GM19043 (cell line): ENCODE results near the gene GNAS.
"Not testable (repeated sequence)": the region's sequence is repeated elsewhere in the genome, so short reads cannot be mapped to it uniquely, and the experiment has no call there.

Experiments used
- ATAC-seq: cut with Tn5 transposase; IDR thresholded peaks from one replicate; pipeline ENCODE4 v1.9.1; 2021; ENCODE audit warnings: low read depth; ENCODE audit not compliant: unreplicated experiment

The GNAS gene

DNA sequence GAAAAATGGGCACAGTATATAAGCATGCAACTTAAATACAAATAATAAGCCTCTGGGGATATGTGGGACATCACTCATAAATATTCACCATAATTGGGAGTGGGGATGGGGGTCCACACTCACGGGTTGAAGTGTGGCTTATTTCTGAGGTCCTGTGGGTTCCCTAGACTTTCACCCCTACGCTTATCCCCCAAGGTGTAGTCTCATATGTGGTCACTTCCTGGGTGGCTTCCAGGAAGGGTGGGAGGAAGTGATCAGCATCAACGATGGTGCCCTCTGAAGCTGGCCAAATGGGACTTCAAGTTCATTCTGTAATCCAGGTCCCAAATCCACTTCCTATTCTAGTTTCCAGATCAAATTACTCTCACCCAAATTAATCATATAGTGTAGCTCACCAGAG is 59.5 kb downstream of the GNAS start:
- no peak for ATAC-seq

DNA sequence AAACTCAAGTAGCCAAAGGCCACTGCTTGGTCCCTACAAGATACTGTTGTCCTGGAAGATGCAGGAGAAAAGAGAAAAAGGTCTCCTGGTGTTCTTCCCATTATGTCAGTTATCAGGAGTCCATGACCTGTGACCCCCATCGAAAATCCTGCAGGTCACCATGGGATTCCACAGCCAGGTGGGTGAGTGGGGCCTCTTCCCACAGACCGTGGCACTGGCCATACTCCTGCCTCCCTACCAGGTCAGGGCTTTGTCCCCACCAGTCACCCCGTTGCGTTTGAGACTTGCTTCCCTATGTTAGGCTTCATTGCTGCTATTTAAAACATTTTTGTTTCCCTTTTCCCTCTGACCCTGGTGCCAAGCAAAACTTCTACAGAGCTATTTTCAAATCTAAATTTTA is 60.6 kb downstream of the GNAS start:
- ATAC-seq, result no peak

DNA sequence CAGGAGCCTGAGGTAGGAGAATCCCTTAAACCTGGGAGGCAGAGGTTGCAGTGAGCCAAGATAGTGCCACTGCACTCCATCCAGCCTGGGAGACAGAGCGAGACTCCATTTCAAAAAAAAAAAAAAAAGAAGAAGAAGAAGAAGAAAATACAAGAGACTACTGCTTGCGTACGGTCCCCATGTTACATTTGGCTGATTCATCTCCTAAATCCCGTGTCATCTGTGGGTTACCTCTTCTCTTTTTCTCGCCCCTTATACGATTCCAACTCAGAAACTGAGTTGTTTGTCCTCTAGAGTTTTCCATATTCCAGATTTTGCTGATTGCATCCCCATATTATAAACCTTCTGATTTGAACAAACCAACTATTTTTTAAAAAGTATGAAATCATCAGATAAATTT is 66.1 kb downstream of the GNAS start:
- no peak for ATAC-seq

DNA sequence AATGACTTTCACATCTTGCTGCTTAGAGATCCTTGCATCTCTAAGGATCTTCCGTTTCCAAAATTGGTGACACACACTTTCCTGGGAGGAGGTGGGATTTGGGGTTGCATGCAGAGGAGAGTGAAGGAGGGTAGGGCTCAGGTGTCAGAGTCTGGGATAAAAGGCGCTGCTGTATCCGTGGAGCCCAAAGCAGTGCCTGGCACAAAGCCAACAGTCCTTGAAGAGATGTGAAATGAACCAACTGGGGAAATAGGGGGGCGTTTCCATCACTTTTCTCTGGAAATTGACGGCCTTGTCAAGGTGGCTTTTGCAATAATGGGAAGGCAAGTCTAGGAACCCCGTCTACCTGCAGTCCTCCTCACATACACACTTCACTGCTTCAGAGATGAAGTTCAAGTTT is 69.0 kb downstream of the GNAS start:
- no peak for ATAC-seq

DNA sequence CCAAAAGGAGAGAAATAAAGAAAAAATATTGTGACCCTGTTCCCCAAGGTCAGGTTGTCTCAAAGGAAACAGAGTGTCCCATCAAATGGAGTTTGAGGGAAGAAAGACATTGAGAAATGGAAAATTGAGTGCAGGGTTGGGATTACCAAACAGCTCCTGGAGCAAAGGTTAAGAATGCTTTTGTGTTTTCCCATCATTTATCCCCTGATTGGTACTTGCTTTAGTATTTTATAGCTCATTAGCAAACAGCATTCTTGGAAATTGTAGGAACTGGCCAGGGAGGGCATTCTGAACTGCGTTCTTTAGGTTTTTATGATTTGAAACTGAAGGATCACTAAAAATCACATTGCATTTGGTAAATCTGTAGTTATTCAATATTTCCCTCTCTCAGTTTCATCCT is 69.5 kb downstream of the GNAS start:
- ATAC-seq, result no peak

DNA sequence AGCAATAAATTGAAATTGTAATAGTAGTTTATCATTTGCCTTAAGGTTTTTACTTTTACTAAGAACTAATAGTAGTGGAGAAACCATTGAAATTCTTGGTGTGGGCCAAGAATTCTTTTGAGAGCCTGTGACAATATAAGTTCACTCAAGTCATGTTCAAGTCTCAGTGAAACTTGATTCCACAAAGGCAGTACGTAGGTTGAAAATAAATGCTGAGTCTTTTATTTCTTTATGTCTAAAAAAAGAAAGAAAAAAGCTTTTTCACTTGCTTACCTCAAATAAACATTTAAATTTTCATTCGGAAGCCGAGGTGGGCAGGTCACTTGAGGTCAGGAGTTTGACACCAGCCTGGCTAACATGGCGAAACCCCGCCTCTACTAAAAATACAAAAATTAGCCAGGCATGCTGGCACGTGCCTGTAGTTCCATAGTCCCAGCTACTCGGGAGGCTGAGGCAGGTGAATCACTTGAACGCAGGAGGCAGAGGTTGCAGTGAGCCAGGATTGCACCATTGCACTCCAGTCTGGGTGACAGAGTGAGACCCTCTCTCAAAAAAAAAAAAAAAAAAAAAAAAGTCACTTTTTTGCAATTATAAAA is 70.7 kb downstream of the GNAS start:
- ATAC-seq, result no peak

DNA sequence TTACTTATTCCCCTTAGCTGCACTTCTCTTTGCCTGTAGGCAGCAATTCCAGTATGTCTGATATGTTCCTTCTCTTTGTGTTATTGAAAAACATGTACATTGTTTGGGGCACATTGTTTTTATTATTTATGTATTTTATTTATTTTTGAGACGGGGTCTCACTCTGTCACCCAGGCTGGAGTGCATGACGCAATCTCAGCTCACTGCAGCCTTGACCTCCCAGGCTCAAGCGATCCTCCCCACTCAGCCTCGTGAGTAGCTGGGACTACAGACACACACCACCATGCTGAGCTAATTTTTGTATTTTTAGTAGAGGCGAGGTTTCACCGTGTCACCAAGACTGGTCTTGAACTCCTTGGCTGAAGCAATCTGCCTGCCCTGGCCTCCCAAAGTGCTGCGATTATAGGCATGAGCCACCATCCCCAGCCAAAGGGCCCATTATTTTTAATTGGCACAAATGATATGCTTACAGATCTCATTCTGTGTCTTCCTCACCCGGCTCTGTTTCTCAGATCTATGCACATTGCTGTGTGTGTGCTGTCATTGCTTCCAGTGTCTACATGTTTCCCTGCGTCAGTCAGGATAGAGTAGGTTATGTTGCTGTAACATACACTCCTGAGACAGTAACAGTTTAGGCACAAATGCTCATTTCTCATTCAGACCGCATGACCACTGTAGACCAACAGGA is 74.4 kb downstream of the GNAS start:
- no peak for ATAC-seq

DNA sequence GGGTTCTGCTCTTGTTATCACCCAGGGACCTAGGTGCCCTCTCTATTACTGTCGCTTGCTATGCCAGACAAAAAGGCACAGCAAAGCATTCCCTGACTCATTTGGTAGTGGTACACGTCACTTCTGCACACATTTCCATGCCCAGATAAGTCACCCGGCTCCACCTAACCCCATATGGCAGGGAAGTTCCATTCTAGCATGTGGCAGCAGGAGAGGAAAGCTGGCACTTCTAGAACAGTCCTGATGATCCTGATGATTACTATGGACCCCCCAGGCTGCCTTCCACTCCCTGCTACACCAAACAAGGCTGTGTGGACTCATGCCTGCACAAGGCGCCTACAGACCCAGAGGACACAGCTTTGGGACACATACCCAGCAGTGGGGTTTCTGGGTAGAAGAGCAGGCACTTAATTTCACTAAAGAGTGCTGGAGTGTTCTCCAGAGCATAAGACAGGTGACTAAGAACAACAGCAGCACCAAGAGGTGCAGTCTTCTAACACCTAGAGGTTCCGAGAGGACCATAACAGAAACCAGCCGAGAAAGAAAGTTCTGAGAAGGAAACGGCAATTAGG is 75.1 kb downstream of the GNAS start:
- no peak for ATAC-seq

DNA sequence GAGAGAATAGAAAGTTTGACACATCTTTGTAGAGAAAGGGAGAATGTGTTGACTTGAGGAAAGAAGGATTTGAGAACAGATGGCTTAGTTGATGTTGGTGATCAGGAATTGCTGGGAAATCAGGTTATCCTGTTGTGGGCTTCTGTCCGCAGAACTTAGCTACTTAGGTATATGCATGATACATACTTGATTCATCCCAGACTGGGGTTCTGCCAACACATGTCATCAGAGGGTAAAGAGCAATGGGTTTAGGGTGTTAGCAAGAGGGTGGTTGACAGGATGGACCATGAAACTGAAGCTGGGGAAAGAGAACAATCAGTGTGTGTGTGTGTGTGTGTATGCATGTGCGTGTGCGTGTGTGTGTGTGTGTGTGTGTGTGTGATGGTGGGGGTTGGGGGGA is 78.0 kb downstream of the GNAS start:
- no peak for ATAC-seq

DNA sequence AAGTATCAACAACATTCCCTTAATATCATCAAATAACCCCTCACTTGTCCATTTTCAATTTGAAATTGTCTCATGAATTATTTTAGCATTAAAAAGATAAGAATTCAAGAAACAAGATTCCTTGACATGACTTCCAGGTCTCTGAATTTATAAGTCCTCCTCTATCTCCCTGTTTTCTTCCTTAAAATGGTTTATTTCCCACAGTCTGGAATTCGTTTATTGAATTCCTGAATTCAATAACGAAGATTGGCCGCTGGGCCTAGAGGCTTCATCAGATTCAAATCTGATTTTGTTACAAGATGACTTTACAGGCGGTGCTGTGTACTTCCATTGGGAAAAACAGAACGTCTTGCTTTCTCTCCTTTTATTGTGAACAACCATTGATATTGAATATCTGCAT is 79.7 kb downstream of the GNAS start:
- ATAC-seq, result no peak

DNA sequence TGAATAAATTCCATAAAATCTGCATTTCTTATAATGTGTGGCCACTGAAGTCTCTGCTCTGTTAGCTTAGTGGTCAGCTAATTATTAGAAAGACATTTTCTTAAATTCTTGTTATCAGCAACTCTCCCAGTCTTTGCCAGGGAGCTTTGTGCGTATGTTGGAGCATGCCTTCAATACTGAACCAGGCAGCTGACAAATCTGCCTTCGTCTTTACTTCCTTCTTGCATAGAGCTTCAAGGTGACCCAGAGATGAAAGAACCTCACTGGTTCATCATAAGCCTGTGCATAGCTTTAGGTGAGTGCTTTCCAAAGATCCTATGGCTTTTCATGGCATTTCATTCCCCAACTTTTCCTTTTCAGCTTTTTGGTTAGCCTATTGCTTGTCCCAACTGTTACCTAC is 85.6 kb downstream of the GNAS start:
- ATAC-seq, result no peak

DNA sequence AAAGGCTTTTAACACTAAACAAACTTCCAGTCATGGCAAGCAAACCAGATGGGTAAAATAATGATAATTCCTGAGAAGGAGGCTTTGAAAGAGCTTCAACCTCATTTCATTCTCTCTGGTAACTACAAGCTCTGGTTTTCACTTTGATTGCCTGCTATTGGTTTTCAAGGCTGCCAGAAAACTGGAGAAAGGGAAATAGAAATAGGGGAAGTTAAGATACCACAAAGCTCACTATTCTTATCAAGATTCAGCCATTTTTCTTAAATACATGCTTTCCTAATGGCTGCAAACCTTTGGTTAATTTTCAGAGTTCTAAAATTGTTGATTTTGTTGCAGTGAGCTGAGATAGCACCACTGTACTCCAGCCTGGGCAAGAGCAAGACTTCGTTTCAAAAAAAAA is 86.0 kb downstream of the GNAS start:
- ATAC-seq, result no peak

DNA sequence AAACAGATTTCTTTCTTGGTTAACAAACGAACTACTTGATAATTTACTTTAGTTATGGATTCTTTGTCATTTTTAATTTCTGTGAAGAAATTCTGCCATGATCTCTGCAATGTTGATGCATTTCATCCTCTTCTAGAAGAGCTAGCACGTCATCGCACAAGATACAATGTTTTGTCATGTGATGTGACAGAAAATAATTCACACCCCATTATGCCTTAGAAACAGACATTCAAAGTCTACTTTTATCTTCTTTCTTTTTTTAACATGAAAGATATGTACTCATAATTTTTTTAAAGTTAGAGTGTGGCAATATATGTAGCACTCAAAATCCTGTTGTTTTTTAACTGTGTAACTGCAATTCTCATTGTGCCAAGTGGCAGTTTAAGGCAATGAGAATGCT is 89.0 kb downstream of the GNAS start:
- ATAC-seq, result no peak

DNA sequence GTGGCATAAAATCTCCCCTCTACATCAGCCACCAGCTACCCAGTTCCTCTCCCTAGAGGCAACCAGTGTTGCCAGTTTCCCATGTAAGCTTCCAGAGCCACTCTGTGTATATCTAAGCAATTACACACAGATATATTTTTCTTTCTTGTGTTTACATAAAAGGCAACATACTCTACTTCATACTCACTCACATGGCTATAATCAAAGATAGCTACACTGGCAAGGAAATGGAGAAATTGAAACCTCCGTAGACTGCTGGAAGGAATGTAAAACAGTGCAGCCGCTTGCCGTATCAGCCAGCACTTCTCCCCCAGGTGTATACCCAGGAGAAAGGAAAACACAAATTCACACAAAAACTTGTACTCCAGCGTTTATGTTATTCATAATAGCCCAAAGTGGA is 90.0 kb downstream of the GNAS start:
- ATAC-seq, result no peak

DNA sequence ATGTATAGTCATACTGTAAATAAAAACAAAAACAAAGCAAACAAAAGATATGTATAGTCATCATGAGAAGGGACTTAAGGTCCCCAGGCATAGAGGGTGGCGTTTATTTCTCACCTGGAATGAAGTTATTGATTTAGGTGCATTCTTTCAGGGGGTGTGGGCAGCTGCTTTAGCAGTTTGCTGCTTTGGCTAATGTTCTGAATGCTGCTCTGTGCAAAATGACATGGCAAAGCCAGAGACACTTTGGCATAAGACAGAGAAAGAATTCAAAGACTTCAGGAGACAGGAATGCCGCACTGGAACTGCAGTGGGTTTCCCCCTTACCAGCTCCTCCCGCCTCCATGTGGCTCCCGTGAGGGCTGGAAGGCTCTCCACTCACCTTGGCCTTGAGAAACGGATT is 92.1 kb downstream of the GNAS start:
- no peak for ATAC-seq

DNA sequence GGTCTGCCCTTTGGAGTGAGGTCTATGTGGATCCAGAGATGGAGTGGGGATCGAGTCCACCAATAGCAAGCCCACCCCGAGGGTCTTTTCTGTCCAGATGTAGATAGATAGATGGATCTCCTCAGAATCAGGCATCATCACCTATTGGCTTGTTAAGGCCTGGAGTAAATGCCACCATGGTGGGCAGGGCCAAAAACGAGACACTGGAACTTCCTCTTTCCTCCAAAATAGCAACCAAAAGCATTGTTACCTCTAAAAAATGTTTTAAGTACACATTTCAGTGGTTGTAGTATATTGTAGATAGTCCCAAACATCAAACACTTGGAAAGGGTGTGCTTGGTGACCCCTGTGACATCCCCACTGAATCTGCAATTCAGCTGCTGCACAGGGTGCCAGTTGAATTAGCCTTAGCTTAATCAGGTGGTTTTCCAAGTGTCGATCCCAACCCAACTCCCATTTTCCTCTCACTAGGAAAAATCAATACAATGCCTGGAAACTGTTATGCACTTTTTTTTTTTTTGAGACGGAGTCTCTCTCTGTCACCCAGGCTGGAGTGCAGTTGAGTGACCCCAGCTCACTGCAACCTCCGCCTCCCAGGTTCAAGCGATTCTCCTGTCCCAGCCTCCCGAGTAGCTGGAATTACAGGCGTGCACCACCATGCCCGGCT is 93.6 kb downstream of the GNAS start:
- ATAC-seq, result no peak

DNA sequence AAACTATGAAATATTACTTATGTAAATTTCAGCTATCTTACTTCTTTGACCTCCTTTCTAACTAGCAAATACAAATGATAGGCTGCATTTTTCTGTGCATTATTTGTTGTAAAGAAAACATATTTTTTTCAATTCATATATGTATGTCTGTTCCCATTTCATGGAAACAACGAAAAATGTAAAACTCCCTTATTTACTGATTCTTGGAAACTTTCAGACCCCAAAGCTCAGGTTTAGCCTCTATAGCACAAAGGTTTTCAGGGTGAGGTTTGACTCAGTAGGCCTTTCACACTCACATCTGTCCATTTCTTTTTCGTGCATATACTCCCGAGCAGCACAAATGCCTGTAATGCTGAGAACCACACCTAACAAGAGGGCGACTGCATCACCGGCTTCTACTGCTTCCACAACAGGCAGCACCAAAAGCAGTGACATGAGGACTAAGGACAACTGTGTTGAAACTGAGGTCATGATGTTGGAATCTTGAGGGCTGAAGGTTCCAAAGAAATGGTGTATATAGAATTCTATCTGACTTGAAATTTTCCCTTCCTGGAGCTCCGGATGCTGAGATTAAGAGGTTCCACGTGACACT is 95.4 kb downstream of the GNAS start:
- ATAC-seq, result not testable (repeated sequence)

DNA sequence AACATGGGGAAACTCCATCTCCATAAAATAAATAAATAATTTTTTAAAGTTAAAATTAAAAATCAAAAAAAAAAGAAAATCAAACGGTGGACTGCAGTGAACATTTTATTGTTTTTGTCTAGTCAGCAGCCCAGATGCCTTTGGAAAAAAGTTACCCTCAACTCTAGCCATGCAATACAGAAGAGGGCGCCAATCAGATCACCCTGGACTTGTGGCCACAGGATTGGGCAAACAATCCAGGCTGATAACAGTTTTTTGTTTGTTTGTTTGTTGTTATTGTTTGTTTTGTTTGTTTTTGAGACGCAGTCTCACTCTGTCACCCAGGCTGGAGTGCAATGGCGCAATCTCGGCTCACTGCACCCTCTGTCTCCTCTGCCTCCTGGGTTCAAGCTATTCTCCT is 98.1 kb downstream of the GNAS start:
- no peak for ATAC-seq

DNA sequence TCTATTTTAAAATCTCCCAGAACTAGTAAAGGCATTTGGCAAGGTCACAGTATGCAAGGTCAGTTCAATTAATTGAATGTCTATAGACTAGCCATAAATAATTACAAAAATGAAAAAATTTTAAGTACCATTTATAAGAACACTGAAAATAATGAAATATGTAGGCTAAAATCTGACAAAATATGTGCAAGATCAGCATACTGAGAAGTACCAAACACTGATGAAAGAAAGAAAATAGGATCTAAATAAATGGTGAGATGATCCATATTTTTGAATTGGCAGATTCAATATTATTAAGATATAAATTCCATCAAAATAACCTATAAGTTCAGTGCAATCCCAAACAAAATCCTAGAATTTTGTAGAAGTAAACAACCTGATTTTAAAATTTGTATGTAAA is 100.5 kb downstream of the GNAS start:
- ATAC-seq, result no peak

DNA sequence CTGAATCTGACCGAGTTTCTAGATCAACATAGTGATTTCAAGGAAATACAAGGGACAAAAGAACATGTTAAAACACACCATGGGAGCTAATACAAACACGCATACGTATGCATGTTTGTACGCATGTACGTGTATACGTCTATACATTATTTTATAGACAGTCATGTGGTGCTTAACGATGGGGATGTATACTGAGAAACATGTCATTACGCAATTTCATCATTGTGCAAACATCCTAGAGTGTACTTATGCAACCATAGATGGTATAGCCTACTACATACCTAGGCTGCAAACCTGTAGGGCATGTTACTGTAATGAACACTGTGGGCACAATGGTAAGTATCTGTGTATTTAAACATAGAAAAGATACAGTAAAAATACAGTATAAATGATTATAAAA is 103.6 kb downstream of the GNAS start:
- ATAC-seq, result no peak

DNA sequence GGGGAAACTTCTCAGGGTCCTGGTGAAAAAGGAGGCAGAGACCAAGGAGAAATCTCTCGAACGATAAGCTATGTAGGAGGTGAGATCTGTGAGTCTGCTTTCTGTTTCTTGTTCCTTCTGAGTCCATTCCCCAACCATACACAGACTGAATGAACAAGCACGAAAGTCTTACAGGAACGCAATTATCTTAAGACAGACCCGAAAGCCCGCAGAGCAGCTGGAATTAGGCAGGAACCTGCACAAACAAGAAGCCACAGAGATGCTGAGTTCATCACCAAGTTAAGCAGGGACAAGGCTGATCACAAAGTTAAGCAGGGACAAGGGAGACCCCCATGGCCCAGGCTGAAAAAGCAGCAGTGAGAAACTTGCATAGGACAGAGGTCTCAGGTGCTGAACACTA is 107.1 kb downstream of the GNAS start:
- ATAC-seq, result no peak
